ENCODE results near the gene ABR. TPM values are rescaled to one million over a fixed set of nuclear protein-coding genes. Genes with fewer than 3 reads are reported as not detected.

The ABR gene
- total and polyA plus RNA-seq, 2 of the 8 experiments (the other 6 are each of a cell fraction or from before 2014, with no cell fraction given) = 44.8 to 47.2 TPM

- no peak overlapping the region for H2BK15ac ChIP-seq (ENCODE audit: low read length)
- no peaks in the 10 kb centered on the region for H3K27me3 ChIP-seq (replicated peaks in 1 of 4; ENCODE audit: control insufficient read depth in 3 of 4, extremely low read depth in 1 of 4, insufficient read depth in 3 of 4, low read length in 3 of 4)
- H3K23me2 ChIP-seq (ENCODE audit: low read depth, low read length) = no peaks in the 10 kb centered on the region
- H2BK120ac ChIP-seq (replicated peaks; ENCODE audit: low read depth, low read length) = no peak overlapping the region
- H4K20me1 ChIP-seq (replicated peaks in 1 of 2; ENCODE audit: control insufficient read depth in 1 of 2, insufficient read depth in 2 of 2, low read length in 2 of 2) = peaks cover 7 to 15% of the 10 kb centered on the region in 2 experiments
- peaks cover 20% of the 10 kb centered on the region for H3K79me1 ChIP-seq (ENCODE audit: low read depth, low read length)
- FAIRE-seq = no peak
- H2BK12ac ChIP-seq (ENCODE audit: low read depth, low read length) = no peak overlapping the region
- no peaks in the 10 kb centered on the region; a peak in 2 of 8 replicates for H3K36me3 ChIP-seq (ENCODE audit: control insufficient read depth in 2 of 4, insufficient read depth in 4 of 4, low read length in 3 of 4)
- no peak overlapping the region for H3K23ac ChIP-seq (ENCODE audit: insufficient read length)
- no peak overlapping the region for H3K56ac ChIP-seq (replicated peaks; ENCODE audit: insufficient read length, low read depth, low read length)
- H2BK5ac ChIP-seq (ENCODE audit: low read depth, low read length) = peak overlapping the region; percentile 38; the same call in 1 of the 2 replicates
- H3K4me3 ChIP-seq (ENCODE audit: extremely low read depth in 1 of 4, insufficient read depth in 2 of 4, low read depth in 3 of 4, low read length in 4 of 4) = no peak overlapping the region
- H3K79me2 ChIP-seq (ENCODE audit: control insufficient read depth in 1 of 2, insufficient read depth in 2 of 2, low read length in 2 of 2) = peaks cover 20 to 85% of the 10 kb centered on the region in 2 experiments
- 0 out of 2 replicates have a peak overlapping the region, but pooled peaks have one; percentile 39 for H3K18ac ChIP-seq (ENCODE audit: extremely low read depth, low read length)
- 86% methylated on average over 12 of the region's 12 CpGs; no CpG with 5 or more reads in 1 of the 2 experiments for WGBS, 2 experiments (ENCODE audit: extremely low coverage in 1 of 2, insufficient coverage in 1 of 2, insufficient read length in 1 of 2, insufficient replicate concordance in 2 of 2, low coverage in 1 of 2, low lambda C conversion rate in 2 of 2, missing lambda C conversion rate in 1 of 2)
- no peak overlapping the region for H3K4ac ChIP-seq (replicated peaks; ENCODE audit: insufficient read length, low read depth, low read length)
- H3K4me2 ChIP-seq (ENCODE audit: insufficient read depth in 1 of 2, low read depth in 2 of 2, low read length in 2 of 2) = peak overlapping the region in 1 of 2 experiments; percentile 65; a peak in 2 of 4 replicates
- no peak overlapping the region for H3K14ac ChIP-seq (ENCODE audit: insufficient read length)
- no peak overlapping the region for H2AFZ ChIP-seq (ENCODE audit: low read length)
- no peak overlapping the region for H3K9ac ChIP-seq (replicated peaks in 1 of 4; ENCODE audit: extremely low read depth in 1 of 4, low read depth in 3 of 4, low read length in 3 of 4)
- no peak overlapping the region for H4K91ac ChIP-seq (replicated peaks; ENCODE audit: insufficient read length, low read length)
- no peaks in the 10 kb centered on the region for H3K9me3 ChIP-seq (ENCODE audit: insufficient read depth in 2 of 2, low read depth in 1 of 2, low read length in 1 of 2)
- H4K8ac ChIP-seq (ENCODE audit: extremely low read depth, insufficient read depth, low read length) = no peak overlapping the region
- ChIA-PET CTCF (ENCODE audit: partially characterized antibody) (interaction anchor here (0.7 to 2.0 kb wide), 11 partner anchors 8 to 170 kb away, joined by 3 to 9 read pairs (median 4); partner anchors contain the start of gene NXN), POLR2A (ENCODE audit: partially characterized antibody) (interaction anchor here (1.1 to 2.5 kb wide), 7 partner anchors 8 to 114 kb away, joined by 3 to 13 read pairs (median 3); no protein-coding TSS in a partner anchor)
- no peak overlapping the region for H4K5ac ChIP-seq (ENCODE audit: insufficient read length, low read depth, low read length)
- no peak overlapping the region for H2AK5ac ChIP-seq (ENCODE audit: low read depth, low read length)
- no peak overlapping the region for H2BK20ac ChIP-seq (ENCODE audit: low read length)
- no peak overlapping the region for H3K27ac ChIP-seq (ENCODE audit: low read depth, low read length)
- no peak for DNase-seq (ENCODE audit: low read depth in 1 of 2, low spot score in 2 of 2)
- peaks cover 9 to 33% (median 30%) of the 10 kb centered on the region in 4 experiments for H3K4me1 ChIP-seq (replicated peaks in 1 of 4; ENCODE audit: control insufficient read depth in 3 of 4, insufficient read depth in 4 of 4, low read length in 3 of 4)
- TF ChIP-seq RFX5 (IDR thresholded peaks at IDR 0.05; ENCODE audit: borderline replicate concordance, low read depth, low read length) (no peak), FOSL1 (IDR thresholded peaks at IDR 0.05; ENCODE audit: insufficient read depth, low read depth, low read length) (no peak), HDAC6 (IDR thresholded peaks at IDR 0.05; ENCODE audit: low read depth, low read length) (no peak), CTCF (IDR thresholded peaks at IDR 0.05; ENCODE audit: control extremely low read depth in 1 of 3, insufficient read depth in 1 of 3, low read depth in 1 of 3, low read length in 3 of 3) (no peak), EP300 (IDR thresholded peaks at IDR 0.05; ENCODE audit: borderline replicate concordance in 1 of 2, low read depth in 2 of 2, low read length in 2 of 2) (no peak), RXRA (IDR thresholded peaks at IDR 0.05; ENCODE audit: insufficient read depth, low read depth, low read length) (no peak), NRF1 (IDR thresholded peaks at IDR 0.05; ENCODE audit: low read depth, low read length) (no peak), POLR2A (IDR thresholded peaks at IDR 0.05; ENCODE audit: control extremely low read depth in 1 of 2, low read depth in 2 of 2, low read length in 2 of 2) (no peak), BACH1 (IDR thresholded peaks at IDR 0.05; ENCODE audit: low read length) (no peak)
Observed at GRCh38 chr17:965311-965989, 214.3 kb downstream of the ABR start.
